Measurements from ENCODE around the gene PPM1H. TPM values are rescaled to one million over a fixed set of nuclear protein-coding genes. Genes with fewer than 3 reads are reported as not detected.

Gene PPM1H
- polyA plus RNA-seq, 1 of the 3 experiments (the other 2 are of a cell fraction): 0.13 TPM

- Histone ChIP-seq H3K4me1 (ENCODE audit: control insufficient read depth in 1 of 2, insufficient read depth in 2 of 2, low read depth in 1 of 2, low read length in 1 of 2) (peaks cover 0 to under 1% of the 10 kb centered on the region in 2 experiments; a peak in 1 of 4 replicates), H4K20me1 (ENCODE audit: insufficient read depth) (no peaks in the 10 kb centered on the region), H3K4me3 (ENCODE audit: low read depth in 2 of 2, low read length in 1 of 2) (no peak overlapping the region), H3K27ac (ENCODE audit: low read depth in 2 of 2, low read length in 1 of 2) (no peak overlapping the region), H3F3A (replicated peaks; ENCODE audit: insufficient read depth) (no peaks in the 10 kb centered on the region), H3K9ac (no peak overlapping the region), H3K36me3 (replicated peaks in 1 of 2; ENCODE audit: control insufficient read depth in 1 of 2, insufficient read depth in 2 of 2, low read length in 1 of 2) (no peaks in the 10 kb centered on the region), H3K9me3 (no peaks in the 10 kb centered on the region), H3K9me2 (no peaks in the 10 kb centered on the region), H3K79me2 (ENCODE audit: insufficient read depth) (no peaks in the 10 kb centered on the region), H3K4me2 (no peak overlapping the region), H3K27me3 (ENCODE audit: insufficient read depth) (no peaks in the 10 kb centered on the region), H2AFZ (ENCODE audit: low read depth) (no peak overlapping the region)
- ChIA-PET CTCF (no interaction called here), POLR2A (no interaction called here)
- DNase-seq: no peak
- no peak for TF ChIP-seq EZH2phosphoT487 (IDR thresholded peaks at IDR 0.05; ENCODE audit: borderline replicate concordance, low read depth)
- TF ChIP-seq MEF2A (IDR thresholded peaks at IDR 0.05; ENCODE audit: borderline replicate concordance, low read depth): no peak
- TF ChIP-seq SMC3 (IDR thresholded peaks at IDR 0.05; ENCODE audit: low read depth, low read length): no peak
- no peak for TF ChIP-seq PBX3 (IDR thresholded peaks at IDR 0.05)
- no peak for TF ChIP-seq GABPA (IDR thresholded peaks at IDR 0.05; ENCODE audit: low read depth)
- TF ChIP-seq EP300 (IDR thresholded peaks at IDR 0.05; ENCODE audit: borderline replicate concordance in 1 of 2, low read depth in 1 of 2, low read length in 1 of 2): no peak
- TF ChIP-seq NRF1 (IDR thresholded peaks at IDR 0.05; ENCODE audit: low read depth, low read length): no peak
- TF ChIP-seq, protein P1, sequence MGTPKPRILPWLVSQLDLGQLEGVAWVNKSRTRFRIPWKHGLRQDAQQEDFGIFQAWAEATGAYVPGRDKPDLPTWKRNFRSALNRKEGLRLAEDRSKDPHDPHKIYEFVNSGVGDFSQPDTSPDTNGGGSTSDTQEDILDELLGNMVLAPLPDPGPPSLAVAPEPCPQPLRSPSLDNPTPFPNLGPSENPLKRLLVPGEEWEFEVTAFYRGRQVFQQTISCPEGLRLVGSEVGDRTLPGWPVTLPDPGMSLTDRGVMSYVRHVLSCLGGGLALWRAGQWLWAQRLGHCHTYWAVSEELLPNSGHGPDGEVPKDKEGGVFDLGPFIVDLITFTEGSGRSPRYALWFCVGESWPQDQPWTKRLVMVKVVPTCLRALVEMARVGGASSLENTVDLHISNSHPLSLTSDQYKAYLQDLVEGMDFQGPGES (IDR thresholded peaks at IDR 0.05; ENCODE audit: low read depth, low read length): no peak
- no peak for TF ChIP-seq TAF1 (IDR thresholded peaks at IDR 0.05; ENCODE audit: borderline replicate concordance, low read depth, low read length)
- no peak for TF ChIP-seq RFX5 (IDR thresholded peaks at IDR 0.05; ENCODE audit: low read length)
- TF ChIP-seq FOXJ3 (CRISPR knock-in tag; IDR thresholded peaks at IDR 0.05): no peak
- no peak for TF ChIP-seq MAX (IDR thresholded peaks at IDR 0.05; ENCODE audit: low read depth)
- TF ChIP-seq POLR2AphosphoS5 (IDR thresholded peaks at IDR 0.05; ENCODE audit: low read depth, low read length): no peak
- TF ChIP-seq MXI1 (IDR thresholded peaks at IDR 0.05; ENCODE audit: low read depth, low read length): no peak
- TF ChIP-seq RAD21 (IDR thresholded peaks at IDR 0.05; ENCODE audit: low read length): no peak
- TF ChIP-seq TCF12 (IDR thresholded peaks at IDR 0.05): no peak
- no peak for TF ChIP-seq GATA2 (CRISPR knock-in tag; IDR thresholded peaks at IDR 0.05)
- TF ChIP-seq, protein P2, sequence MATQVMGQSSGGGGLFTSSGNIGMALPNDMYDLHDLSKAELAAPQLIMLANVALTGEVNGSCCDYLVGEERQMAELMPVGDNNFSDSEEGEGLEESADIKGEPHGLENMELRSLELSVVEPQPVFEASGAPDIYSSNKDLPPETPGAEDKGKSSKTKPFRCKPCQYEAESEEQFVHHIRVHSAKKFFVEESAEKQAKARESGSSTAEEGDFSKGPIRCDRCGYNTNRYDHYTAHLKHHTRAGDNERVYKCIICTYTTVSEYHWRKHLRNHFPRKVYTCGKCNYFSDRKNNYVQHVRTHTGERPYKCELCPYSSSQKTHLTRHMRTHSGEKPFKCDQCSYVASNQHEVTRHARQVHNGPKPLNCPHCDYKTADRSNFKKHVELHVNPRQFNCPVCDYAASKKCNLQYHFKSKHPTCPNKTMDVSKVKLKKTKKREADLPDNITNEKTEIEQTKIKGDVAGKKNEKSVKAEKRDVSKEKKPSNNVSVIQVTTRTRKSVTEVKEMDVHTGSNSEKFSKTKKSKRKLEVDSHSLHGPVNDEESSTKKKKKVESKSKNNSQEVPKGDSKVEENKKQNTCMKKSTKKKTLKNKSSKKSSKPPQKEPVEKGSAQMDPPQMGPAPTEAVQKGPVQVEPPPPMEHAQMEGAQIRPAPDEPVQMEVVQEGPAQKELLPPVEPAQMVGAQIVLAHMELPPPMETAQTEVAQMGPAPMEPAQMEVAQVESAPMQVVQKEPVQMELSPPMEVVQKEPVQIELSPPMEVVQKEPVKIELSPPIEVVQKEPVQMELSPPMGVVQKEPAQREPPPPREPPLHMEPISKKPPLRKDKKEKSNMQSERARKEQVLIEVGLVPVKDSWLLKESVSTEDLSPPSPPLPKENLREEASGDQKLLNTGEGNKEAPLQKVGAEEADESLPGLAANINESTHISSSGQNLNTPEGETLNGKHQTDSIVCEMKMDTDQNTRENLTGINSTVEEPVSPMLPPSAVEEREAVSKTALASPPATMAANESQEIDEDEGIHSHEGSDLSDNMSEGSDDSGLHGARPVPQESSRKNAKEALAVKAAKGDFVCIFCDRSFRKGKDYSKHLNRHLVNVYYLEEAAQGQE (IDR thresholded peaks at IDR 0.05; ENCODE audit: low read depth, low read length): no peak
- TF ChIP-seq CHD2 (IDR thresholded peaks at IDR 0.05; ENCODE audit: low read length, partially characterized antibody): no peak
- 100% methylated on average over 1 of the region's 5 CpGs for WGBS (ENCODE audit: low lambda C conversion rate)
These were observed 297.3 kb downstream of the PPM1H start for GRCh38 chr12:62637679-62638078.
